Limb (tissue), 2 donors: ENCODE results near the gene RBP5.

Experiments
- DNase-seq, 2 donors: peaks; one replicate each; pipeline ENCODE4 v3.0.0-alpha.2; 2016; ENCODE audit errors: extremely low spot score in 2 of 2

Gene RBP5

GRCh38 chr12:7102582-7102981 is 26.1 kb downstream of the RBP5 start:
- DNase-seq, result no peak

- DNase-seq, result no peak
These were observed 27.0 kb downstream of the RBP5 start for GRCh38 chr12:7101694-7102131.

- no peak for DNase-seq
These were observed 27.5 kb downstream of the RBP5 start for GRCh38 chr12:7101047-7101693.

GRCh38 chr12:7100239-7100638 is 28.4 kb downstream of the RBP5 start:
- DNase-seq, result no peak

- DNase-seq, result no peak
These were observed 29.2 kb downstream of the RBP5 start for GRCh38 chr12:7099290-7099996.

GRCh38 chr12:7096979-7097378 is 31.7 kb downstream of the RBP5 start:
- DNase-seq, result no peak

GRCh38 chr12:7096006-7096932 is 32.4 kb downstream of the RBP5 start:
- no peak for DNase-seq

- no peak for DNase-seq
These were observed 34.8 kb downstream of the RBP5 start for GRCh38 chr12:7093892-7094291.

GRCh38 chr12:7093486-7093885 is 35.2 kb downstream of the RBP5 start:
- no peak for DNase-seq

- DNase-seq, result no peak
These were observed 35.7 kb downstream of the RBP5 start for GRCh38 chr12:7092986-7093460.

GRCh38 chr12:7092229-7092985 is 36.3 kb downstream of the RBP5 start, which contains the start of gene C1R:
Gene C1R (minus strand): TSS chr12:7092445. CDS start chr12:7092388, 57 bp downstream.
- DNase-seq, result peak; percentile 80 to 82

- DNase-seq, result peak in 1 of 2 donors; percentile 49
These were observed 36.9 kb downstream of the RBP5 start for GRCh38 chr12:7091660-7092228.

GRCh38 chr12:7091171-7091570 is 37.5 kb downstream of the RBP5 start:
- DNase-seq, result no peak

- DNase-seq, result no peak
These were observed 38.3 kb downstream of the RBP5 start for GRCh38 chr12:7090222-7090998.

- DNase-seq, result no peak
These were observed 39.4 kb downstream of the RBP5 start for GRCh38 chr12:7089196-7089871.

GRCh38 chr12:7083125-7083524 is 45.6 kb downstream of the RBP5 start:
- no peak for DNase-seq

GRCh38 chr12:7081037-7081436 is 47.7 kb downstream of the RBP5 start:
- no peak for DNase-seq

- DNase-seq, result no peak
These were observed 48.9 kb downstream of the RBP5 start for GRCh38 chr12:7079826-7080125.

GRCh38 chr12:7078163-7078562 is 50.5 kb downstream of the RBP5 start:
- no peak for DNase-seq

GRCh38 chr12:7076493-7076892 is 52.2 kb downstream of the RBP5 start:
- DNase-seq, result no peak
